GM12872 (cell line): ENCODE results near the gene MATCAP1.

Experiments used
- CTCF ChIP-seq: IDR thresholded peaks from 3 replicates; pipeline ENCODE4 v1.5.1; 2011; ENCODE audit warnings: low read depth, mild to moderate bottlenecking, low read length, moderate library complexity; ENCODE audit not compliant: insufficient read depth

Gene MATCAP1

GRCh38 chr16:67206129-67206837 is 22.5 kb upstream of the MATCAP1 start:
- no peak for TF ChIP-seq CTCF

GRCh38 chr16:67204076-67204475 is 20.3 kb upstream of the MATCAP1 start:
- no peak for TF ChIP-seq CTCF

- no peak for TF ChIP-seq CTCF
These were observed 19.3 kb upstream of the MATCAP1 start for GRCh38 chr16:67202956-67203493.

GRCh38 chr16:67202426-67202825 is 18.7 kb upstream of the MATCAP1 start:
- no peak for TF ChIP-seq CTCF

GRCh38 chr16:67201411-67202345 is 17.9 kb upstream of the MATCAP1 start:
- no peak for TF ChIP-seq CTCF

GRCh38 chr16:67200491-67200890 is 16.7 kb upstream of the MATCAP1 start:
- no peak for TF ChIP-seq CTCF

- TF ChIP-seq CTCF, result no peak
These were observed 16.0 kb upstream of the MATCAP1 start for GRCh38 chr16:67199808-67200198.
